CD4-positive, alpha-beta T cell (primary cell): ENCODE data around the gene PCP2. TPM values are rescaled to one million over a fixed set of nuclear protein-coding genes. Genes with fewer than 3 reads are reported as not detected.

Source experiments
- ATAC-seq: fragments of 200-7000 bp; cut with Tn5 transposase; one replicate; pipeline ENCODE4 v1.10.0; 2022; ENCODE audit warnings: mild to moderate bottlenecking; ENCODE audit not compliant: poor library complexity
- CTCF ChIA-PET: fragments of 350-600 bp; sonication (Branson Sonifier 250); formaldehyde crosslinking; loops from one replicate; lab custom pipeline; 2021; ENCODE audit warnings: antibody characterized with exemption, inconsistent platforms; lab: Charles Lee
- POLR2A ChIA-PET: fragments of 350-600 bp; sonication (Branson Sonifier 250); formaldehyde crosslinking; loops from one replicate; lab custom pipeline; 2021; ENCODE audit warnings: antibody characterized with exemption, inconsistent platforms; lab: Charles Lee
- DNase-seq, 14 experiments: peaks; one replicate each; pipeline ENCODE4 v3.0.0-alpha.2; 2013 to 2020; ENCODE audit warnings: mixed read lengths in 2 of 14
- H3K27ac ChIP-seq, 2 donors: one replicate each; pipeline versions ENCODE4 v1.5.1 to v1.7.0; 2013; ENCODE audit warnings: low read length in 2 of 2, low read depth in 1 of 2, mild to moderate bottlenecking in 1 of 2
- H3K27me3 ChIP-seq, 2 experiments: 1 replicate in 1 of 2; 2 replicates in 1 of 2; pipeline versions ENCODE4 v1.6.1 to v1.7.0; 2013; ENCODE audit warnings: low read length in 2 of 2, control low read depth in 1 of 2, mild to moderate bottlenecking in 1 of 2, moderate library complexity in 1 of 2; ENCODE audit not compliant: insufficient read depth in 2 of 2, control insufficient read depth in 1 of 2
- H3K36me3 ChIP-seq: one replicate; pipeline ENCODE4 v1.6.1; 2013; ENCODE audit warnings: low read length, control low read depth; ENCODE audit not compliant: insufficient read depth
- H3K4me1 ChIP-seq: one replicate; pipeline ENCODE4 v1.6.1; 2013; ENCODE audit warnings: low read length, control low read depth; ENCODE audit not compliant: insufficient read depth
- H3K4me3 ChIP-seq: one replicate; pipeline ENCODE4 v1.5.1; 2013; ENCODE audit warnings: mild to moderate bottlenecking, low read length, moderate library complexity
- H3K9me3 ChIP-seq, 2 experiments: 1 replicate in 1 of 2; 2 replicates in 1 of 2; pipeline versions ENCODE4 v1.6.1 to v1.7.0; 2013; ENCODE audit warnings: low read length in 2 of 2, mild to moderate bottlenecking in 2 of 2, control low read depth in 1 of 2, moderate library complexity in 1 of 2; ENCODE audit not compliant: control insufficient read depth in 1 of 2, insufficient read depth in 1 of 2
- H3K27ac Mint-ChIP-seq: one replicate; pipeline ENCODE4 v1.8.0; 2020; ENCODE audit warnings: mixed read lengths
- H3K27me3 Mint-ChIP-seq: one replicate; pipeline ENCODE4 v1.8.0; 2021; ENCODE audit warnings: mixed read lengths
- H3K36me3 Mint-ChIP-seq: one replicate; pipeline ENCODE4 v1.8.0; 2021; ENCODE audit warnings: low read depth, mixed read lengths
- H3K4me1 Mint-ChIP-seq: one replicate; pipeline ENCODE4 v1.8.0; 2021; ENCODE audit warnings: low read depth, mixed read lengths
- H3K4me3 Mint-ChIP-seq: one replicate; pipeline ENCODE4 v1.8.0; 2020; ENCODE audit warnings: mild to moderate bottlenecking, mixed read lengths
- H3K9me3 Mint-ChIP-seq: one replicate; pipeline ENCODE4 v1.8.0; 2020; ENCODE audit warnings: mixed read lengths
- intact Hi-C, 2 experiments: fragments of 100-400 bp; cut with DNase I in 1 of 2; cut with micrococcal nuclease in 1 of 2; formaldehyde crosslinking; loops; one replicate each; pipeline versions ENCODE4 v1.15.1 to v1.9.0; 2023 to 2025; cut with DNase I, micrococcal nuclease
- polyA plus RNA-seq, 2 donors: library from polyadenylated mRNA; unstranded; fragments of 120-200 nt; gene quantifications; one replicate each; pipeline ENCODE4 v1.2.1, GENCODE V29; 2013
- total RNA-seq, 174 experiments: library from RNA in 2 of 174; stranded (reverse) in 2 of 174; gene quantifications; one replicate each; pipeline ENCODE4 v1.2.3 and lab custom pipeline; 2021 to 2026
- TF ChIP-seq, protein P1 (sequence below): fragments of 200-600 bp; IDR thresholded peaks from one replicate; pipeline ENCODE4 v1.8.0; 2022; ENCODE audit warnings: antibody characterized with exemption, mild to moderate bottlenecking

The PCP2 gene
- total RNA-seq = 1 to 10 TPM; 1.9 to 2.1 TPM
- 2.5 TPM for polyA plus RNA-seq (2013, experiment 1 of 2)
- polyA plus RNA-seq (2013, experiment 2 of 2) = 3.2 TPM
- 0 to 6.1 (median 1.1) reads per million in 172 experiments for total RNA-seq (lab: John Stamatoyannopoulos, UW)

DNA sequence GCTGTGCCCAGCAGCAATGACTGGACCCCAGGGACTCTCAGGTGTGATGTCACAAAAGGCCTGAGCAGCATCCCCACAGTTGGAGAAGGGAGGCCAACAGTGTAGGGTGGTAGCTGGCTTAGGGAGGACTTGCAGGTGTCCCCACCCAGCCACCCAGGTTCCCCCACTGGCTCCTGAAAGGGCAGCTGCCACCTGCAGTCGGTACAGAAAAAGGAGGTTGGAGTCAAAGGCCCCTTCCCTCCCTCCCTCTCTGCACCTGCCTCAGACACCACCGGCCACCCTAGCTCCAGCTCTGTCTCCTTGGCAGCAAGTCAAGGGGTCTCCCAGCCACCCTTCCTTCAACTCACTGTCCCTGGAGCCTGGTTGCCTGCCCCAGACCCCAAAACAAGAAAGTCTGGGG is at the start of gene PCP2:
Gene PCP2 (minus strand): TSS at position 22 of the 400 bp plus-strand sequence. CDS start 262 bp downstream, outside the sequence.
- intact Hi-C loops = no loop called here
- H3K27ac Mint-ChIP-seq = peak within 1 kb of the TSS; percentile 90

DNA sequence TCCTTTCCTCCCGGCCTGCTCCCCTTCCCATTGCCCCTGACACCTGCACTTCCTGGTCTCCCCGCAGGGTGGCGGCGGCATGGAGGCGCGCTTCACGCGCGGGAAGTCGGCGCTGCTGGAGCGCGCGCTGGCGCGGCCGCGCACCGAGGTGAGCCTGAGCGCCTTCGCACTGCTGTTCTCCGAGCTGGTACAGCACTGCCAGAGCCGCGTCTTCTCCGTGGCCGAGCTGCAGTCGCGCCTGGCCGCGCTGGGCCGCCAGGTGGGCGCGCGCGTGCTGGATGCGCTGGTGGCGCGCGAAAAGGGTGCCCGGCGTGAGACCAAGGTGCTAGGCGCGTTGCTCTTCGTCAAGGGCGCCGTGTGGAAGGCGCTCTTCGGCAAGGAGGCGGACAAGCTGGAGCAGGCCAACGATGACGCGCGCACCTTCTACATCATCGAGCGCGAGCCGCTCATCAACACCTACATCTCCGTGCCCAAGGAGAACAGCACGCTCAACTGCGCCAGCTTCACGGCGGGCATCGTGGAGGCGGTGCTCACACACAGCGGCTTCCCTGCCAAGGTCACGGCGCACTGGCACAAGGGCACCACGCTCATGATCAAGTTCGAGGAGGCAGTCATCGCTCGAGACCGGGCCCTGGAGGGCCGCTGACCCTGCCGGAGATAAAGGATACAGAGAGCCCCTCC is 48.8 kb upstream of the PCP2 start:
- intact Hi-C loops = loop anchor here in 1 of 2 experiments (5.0 to 10.0 kb wide), 2 partner anchors 328 to 580 kb away; no protein-coding TSS in a partner anchor
- peaks cover 42% of the 10 kb centered on the region for H3K4me1 ChIP-seq
- Mint-ChIP-seq H3K4me1 (peaks cover 28% of the 10 kb centered on the region), H3K36me3 (peaks cover 21% of the 10 kb centered on the region), H3K27ac (peak overlapping the region; percentile 90), H3K4me3 (peak overlapping the region; percentile 97), H3K9me3 (no peaks in the 10 kb centered on the region), H3K27me3 (peaks cover 18% of the 10 kb centered on the region)
- TF ChIP-seq, protein P1, sequence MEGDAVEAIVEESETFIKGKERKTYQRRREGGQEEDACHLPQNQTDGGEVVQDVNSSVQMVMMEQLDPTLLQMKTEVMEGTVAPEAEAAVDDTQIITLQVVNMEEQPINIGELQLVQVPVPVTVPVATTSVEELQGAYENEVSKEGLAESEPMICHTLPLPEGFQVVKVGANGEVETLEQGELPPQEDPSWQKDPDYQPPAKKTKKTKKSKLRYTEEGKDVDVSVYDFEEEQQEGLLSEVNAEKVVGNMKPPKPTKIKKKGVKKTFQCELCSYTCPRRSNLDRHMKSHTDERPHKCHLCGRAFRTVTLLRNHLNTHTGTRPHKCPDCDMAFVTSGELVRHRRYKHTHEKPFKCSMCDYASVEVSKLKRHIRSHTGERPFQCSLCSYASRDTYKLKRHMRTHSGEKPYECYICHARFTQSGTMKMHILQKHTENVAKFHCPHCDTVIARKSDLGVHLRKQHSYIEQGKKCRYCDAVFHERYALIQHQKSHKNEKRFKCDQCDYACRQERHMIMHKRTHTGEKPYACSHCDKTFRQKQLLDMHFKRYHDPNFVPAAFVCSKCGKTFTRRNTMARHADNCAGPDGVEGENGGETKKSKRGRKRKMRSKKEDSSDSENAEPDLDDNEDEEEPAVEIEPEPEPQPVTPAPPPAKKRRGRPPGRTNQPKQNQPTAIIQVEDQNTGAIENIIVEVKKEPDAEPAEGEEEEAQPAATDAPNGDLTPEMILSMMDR = no peak
- H3K36me3 ChIP-seq = peaks cover 16% of the 10 kb centered on the region
- peak overlapping the region in 1 of 2 donors; percentile 83 for H3K27ac ChIP-seq
- ChIA-PET POLR2A (no interaction called here), CTCF (interaction anchor here (2.2 to 3.1 kb wide), 2 partner anchors 113 to 118 kb away, joined by 30 to 39 read pairs; no protein-coding TSS in a partner anchor)
- ATAC-seq (no peak), DNase-seq (peak in 2 of 14 experiments; percentile 26 to 43)
- H3K27me3 ChIP-seq = peaks cover 0 to 6% of the 10 kb centered on the region in 2 experiments
- no peaks in the 10 kb centered on the region for H3K9me3 ChIP-seq
- H3K4me3 ChIP-seq = peak overlapping the region; percentile 100

More for the DNA sequence above, at the start of gene PCP2:
- H3K9me3 ChIP-seq = no peaks in the 10 kb centered on the region
- H3K4me1 ChIP-seq = peaks cover 53% of the 10 kb centered on the region
- DNase-seq = no peak
- Mint-ChIP-seq H3K27me3 (no peaks in the 10 kb centered on the region), H3K36me3 (peaks cover 34% of the 10 kb centered on the region), H3K9me3 (no peaks in the 10 kb centered on the region), H3K4me1 (peaks cover 40% of the 10 kb centered on the region), H3K4me3 (peak within 1 kb of the TSS; percentile 72)
- ChIA-PET POLR2A (interaction anchor here (1.2 kb wide), 1 partner anchor 24 kb away, joined by 3 read pairs; no protein-coding TSS in a partner anchor), CTCF (no interaction called here)
- H3K36me3 ChIP-seq = peaks cover 20% of the 10 kb centered on the region
- no peaks in the 10 kb centered on the region for H3K27me3 ChIP-seq
- TF ChIP-seq, protein P1 = no peak
- no peak for ATAC-seq
- H3K27ac ChIP-seq = no peak within 1 kb of the TSS
- H3K4me3 ChIP-seq = no peak within 1 kb of the TSS

DNA sequence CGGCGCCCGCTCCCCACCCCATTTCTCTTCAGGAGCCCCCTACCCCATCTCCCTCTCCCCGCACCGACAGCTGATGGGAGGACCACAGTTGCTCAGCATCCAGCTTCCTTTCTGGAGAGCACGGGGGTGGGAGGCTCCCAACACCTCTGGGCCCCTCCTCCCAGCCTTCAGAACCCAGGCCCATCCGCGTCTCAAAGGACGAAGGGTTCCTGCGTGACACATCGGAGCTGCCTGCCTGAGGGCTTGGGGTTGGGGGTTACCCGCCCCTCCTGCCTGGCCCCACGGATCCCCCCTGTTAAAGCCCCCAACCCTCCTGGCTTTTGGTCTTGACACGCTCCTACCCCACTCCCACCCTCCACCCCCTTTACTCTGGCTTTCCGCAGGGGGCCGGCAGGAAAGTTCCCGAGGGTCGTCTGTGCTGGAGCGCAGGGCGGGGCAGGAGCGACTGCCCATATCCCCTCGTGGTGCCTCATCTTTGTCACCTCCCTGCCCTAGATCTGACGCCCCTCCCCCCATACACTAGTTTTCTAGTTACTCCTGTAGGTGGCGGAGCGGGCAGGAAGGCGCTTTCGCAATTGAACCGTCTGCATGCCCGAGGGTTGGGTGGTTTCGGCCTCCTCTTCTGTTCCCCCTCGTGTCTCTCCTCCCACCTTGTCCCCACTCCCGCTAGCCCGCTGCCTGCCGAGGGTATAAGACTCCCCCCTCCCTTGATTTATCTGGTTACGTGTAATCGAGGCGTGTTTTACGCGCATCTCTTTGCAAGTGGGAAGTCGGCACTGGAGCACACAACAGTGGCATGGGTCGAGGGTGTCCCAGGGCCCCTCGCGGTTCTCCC is 48.0 kb upstream of the PCP2 start:
- peaks cover 16% of the 10 kb centered on the region for H3K36me3 ChIP-seq
- ChIA-PET POLR2A (interaction anchor here (0.6 to 2.2 kb wide), 17 partner anchors 12 to 1522 kb away, joined by 3 to 29 read pairs (median 4); partner anchors contain the start of genes ARHGEF18, NDUFA7, PET100 and RETN), CTCF (interaction anchor here (0.6 to 3.1 kb wide), 33 partner anchors 8 to 659 kb away, joined by 3 to 39 read pairs (median 5); partner anchors contain the start of genes MAP2K7, PET100, RETN and STXBP2)
- Mint-ChIP-seq H3K9me3 (no peaks in the 10 kb centered on the region), H3K4me3 (peak overlapping the region; percentile 97), H3K36me3 (peaks cover 21% of the 10 kb centered on the region), H3K27ac (peak overlapping the region; percentile 90), H3K4me1 (peaks cover 36% of the 10 kb centered on the region), H3K27me3 (peaks cover 25% of the 10 kb centered on the region)
- DNase-seq = peak; percentile 67 to 93 (median 80)
- H3K27ac ChIP-seq = peak overlapping the region; percentile 72 to 83
- H3K27me3 ChIP-seq = peaks cover 4 to 11% of the 10 kb centered on the region in 2 experiments
- TF ChIP-seq, protein P1 = peak; percentile 49
- peaks cover 50% of the 10 kb centered on the region for H3K4me1 ChIP-seq
- H3K4me3 ChIP-seq = peak overlapping the region; percentile 100
- no peaks in the 10 kb centered on the region for H3K9me3 ChIP-seq
- intact Hi-C loops = loop anchor here (1.0 to 10.0 kb wide), 5 partner anchors 29 to 579 kb away; partner anchors contain the start of genes PET100 (in 1 of the 2) and XAB2 (in 1 of the 2)
- ATAC-seq = peak; percentile 60
